GM19455 (cell line): ENCODE results near the gene DUSP14.
"Not testable (repeated sequence)": the region's sequence is repeated elsewhere in the genome, so short reads cannot be mapped to it uniquely, and the experiment has no call there.

Experiments used
- ATAC-seq: cut with Tn5 transposase; IDR thresholded peaks from one replicate; pipeline ENCODE4 v1.9.1; 2021; ENCODE audit not compliant: unreplicated experiment

Gene DUSP14

GRCh38 chr17:37483311-37484039 lies 6.2 kb upstream of the DUSP14 start:
- ATAC-seq, result no peak

DNA sequence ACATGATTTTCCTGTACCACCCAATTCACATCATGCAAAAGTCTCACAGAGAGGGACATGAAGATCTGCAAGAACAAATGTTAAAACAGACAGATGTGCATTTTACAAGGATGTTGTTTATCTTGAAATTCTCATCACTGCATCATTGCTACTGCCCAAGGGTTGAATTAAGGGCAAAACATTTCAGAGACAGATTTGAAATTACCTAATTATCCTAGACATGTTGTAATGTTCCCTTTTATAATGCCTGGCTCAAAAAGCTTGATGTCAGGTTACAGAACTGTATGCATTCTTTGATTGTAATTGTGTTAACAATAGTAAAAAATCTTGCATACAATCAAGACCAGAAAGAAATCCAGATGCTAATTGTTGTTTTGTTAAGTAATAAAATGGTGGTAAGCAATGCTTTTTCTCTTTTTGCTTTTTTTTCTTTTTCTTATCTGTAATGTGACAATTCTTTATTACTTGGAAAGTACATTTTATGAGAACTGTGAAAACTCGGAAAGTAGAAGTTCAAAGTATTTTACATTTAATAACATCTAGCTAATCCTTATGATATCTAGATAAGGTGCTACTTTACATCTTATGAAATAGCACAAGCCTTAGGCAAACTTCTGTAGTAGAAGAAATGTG lies 3.6 kb upstream of the DUSP14 start:
- ATAC-seq, result no peak

DNA sequence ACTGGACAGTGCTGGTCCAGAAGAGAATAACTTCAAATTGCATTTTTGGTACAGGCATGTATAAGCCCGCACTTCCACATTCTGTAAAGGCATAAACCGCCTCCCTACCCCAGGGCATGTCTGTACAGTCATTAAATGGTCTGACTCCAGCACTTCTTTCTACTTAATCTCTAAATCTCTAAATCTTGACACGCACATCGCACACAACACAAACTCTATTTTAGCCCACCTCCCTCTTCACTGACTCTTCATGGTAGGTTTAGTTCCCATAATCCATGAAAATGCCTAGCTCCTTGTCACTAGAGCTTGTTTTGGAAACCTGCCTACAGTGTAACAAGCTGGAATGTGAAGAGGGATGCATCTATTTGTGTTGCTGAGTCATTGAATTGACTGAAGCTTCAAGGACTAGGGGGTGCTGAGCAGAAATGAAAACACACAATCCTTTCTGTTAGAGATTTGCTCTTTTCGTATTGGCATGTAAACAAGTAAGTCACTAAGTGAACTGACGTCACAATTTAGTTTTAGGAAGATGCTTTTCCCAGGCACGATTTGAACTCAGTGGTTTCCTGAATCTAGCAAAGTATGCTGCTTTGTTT lies 1.6 kb upstream of the DUSP14 start:
- no peak for ATAC-seq

DNA sequence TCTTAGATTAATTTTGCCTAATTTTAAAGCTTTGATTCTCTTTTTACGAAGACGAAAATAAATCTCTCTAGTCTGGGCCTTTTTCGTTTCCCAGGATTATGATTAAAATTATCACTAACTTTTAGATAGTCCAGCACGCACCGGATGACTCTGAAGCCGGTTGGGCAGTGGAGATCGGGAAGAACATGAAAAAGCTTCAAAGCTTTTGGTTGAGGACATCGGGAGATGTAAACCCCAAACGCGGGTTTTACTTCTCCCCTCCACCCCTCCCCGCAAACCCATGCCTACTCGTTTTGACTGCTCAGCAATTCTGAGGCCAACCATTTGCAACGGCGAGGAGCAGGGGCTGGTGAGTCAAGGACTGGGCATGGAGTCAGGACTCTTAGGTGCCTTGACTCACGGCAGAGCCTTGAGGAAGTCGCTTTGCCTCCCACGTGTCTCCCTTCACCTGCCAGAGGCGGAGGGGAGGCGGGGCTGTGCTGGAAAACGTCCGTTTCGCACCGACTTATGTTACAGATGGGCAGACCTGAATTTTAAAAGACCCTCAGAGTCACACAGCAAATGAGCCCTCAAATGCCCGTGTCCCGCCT lies 989 bp upstream of the DUSP14 start:
- ATAC-seq, result peak; percentile 20

DNA sequence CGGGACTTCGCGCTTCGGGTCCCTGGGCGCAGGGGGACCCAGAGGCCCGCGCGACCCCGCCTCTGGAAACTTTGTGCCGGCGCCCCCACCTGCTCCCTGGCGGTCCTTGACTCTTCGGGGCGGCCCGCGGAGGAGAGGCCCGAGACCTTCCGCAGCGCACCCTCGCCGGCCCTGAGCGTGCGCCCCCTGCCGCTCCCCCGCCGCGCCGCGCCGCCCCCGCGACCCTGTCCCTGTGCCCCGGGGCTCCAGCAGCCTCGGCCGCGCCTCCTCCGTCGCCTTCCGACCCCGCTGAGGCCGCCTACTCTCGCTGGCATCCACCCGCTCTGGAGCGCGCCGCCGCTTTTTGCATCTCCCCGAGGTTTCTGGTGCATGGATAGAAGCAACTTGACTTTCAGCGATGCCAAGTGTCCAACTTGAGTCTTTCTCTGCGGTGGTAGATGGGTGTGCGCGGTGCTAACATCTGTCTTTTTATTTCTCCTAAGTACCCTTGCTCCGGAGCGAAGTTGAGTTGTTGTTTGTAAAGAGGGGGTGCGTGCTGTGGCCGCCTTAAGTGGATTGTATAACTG lies 414 bp downstream of the DUSP14 start:
- ATAC-seq, result peak; percentile 57

DNA sequence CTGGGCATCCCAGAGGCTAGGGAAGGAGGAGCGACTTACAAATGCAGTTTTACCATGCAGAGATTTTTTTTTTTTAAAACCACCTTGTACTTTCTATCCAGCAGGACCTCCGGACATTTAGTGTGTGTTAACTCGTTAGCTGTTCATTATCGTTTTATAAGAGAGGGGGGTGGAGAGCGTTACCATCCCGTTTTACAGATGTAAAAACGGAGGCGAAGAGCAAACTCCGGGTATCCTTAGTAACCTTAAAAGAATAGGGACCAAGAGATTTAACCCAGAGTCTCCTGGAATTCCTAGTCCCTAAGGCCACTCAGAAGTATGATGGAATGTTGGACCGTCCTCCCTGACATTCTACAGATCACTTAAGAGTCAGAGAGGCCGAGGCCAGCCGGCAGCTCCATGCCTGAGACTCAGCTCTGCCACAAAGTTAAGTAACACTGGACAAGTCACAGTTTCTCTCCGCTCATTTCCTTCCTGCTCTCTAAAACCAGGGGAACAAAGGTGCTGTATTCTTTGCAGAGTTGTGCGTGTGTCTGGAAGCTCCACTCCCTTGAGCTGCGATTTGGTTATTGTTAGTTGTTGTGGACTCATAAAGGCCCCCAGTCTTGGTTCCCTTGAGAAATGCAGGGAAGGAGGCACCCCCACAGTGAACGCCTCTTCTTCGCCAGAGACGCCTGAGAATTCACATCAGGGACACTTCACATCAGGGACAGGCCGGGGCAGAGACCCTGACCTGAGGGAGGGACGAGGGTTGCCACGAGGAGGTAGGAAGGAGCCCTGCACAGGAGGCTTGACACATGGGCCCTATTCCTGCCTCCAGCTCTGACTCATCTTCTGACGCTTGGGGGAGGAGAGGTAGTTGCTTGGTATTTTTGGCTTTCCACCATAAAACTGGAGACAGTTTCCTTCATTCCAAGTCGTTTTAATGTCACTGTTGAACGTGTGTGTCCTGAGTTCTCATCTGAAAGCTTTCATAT lies 1.2 kb downstream of the DUSP14 start:
- ATAC-seq, result no peak

- no peak for ATAC-seq
These were observed 2.5 kb downstream of the DUSP14 start for GRCh38 chr17:37492167-37492566.

DNA sequence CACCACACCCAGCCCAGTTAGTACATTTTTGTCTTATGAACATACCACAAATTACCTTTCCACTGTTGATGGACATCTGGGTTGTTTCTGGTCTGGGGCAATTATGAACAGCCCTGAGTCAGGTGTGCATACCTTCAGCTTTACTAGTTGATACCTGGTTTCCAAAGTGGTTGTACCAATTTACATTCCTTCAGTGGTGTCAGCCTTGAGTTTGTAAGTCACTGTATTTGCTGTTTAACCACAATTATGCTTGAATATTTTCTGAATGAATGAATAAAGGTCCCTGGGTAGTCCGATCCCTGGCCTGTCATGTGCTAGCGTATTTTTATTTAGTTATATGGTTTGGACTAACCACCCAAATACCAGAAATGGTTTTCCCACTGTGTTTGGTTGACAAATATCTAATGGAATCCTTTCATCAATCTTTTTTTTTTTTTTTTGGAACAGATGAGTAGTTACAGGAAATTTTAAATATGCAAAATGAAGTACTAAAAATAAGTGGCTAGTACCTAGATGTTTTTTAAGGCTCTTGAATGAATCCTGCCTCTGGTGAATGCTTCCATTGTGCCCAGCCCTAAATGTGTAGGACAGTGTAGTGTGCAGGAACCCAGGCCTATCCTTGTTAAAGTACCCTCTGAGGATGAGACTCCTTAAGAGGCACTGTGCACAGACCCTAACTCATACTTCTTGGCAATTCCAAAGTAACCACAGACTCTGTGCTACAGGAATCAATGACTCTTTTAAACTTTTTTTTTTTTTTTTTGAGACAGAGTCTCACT lies 3.7 kb downstream of the DUSP14 start:
- no peak for ATAC-seq

DNA sequence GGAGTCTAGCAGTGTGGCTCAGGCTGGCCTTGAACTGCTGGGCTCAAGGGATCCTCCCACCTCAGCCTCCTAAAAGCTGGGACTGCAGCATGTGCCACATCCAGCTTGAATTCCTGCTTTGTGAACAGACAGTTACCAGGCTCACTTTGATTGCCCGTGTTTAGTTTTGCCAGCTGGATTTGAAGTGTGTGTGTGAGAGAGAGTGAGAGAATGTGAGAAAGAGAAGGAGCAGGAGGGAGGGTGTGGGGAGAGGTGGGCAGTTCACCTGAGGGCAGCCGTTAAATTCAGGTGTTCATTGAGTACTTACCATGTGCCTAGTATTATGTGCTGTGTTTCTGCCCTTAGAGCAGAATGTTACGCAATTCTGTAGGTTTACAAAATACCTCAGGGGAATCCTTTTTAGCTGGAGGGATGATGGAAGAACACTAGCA lies 4.7 kb downstream of the DUSP14 start:
- no peak for ATAC-seq

- ATAC-seq, result no peak
These were observed 5.3 kb downstream of the DUSP14 start for GRCh38 chr17:37494971-37495370.

- ATAC-seq, result no peak
These were observed 10.7 kb downstream of the DUSP14 start for GRCh38 chr17:37500378-37500777.

DNA sequence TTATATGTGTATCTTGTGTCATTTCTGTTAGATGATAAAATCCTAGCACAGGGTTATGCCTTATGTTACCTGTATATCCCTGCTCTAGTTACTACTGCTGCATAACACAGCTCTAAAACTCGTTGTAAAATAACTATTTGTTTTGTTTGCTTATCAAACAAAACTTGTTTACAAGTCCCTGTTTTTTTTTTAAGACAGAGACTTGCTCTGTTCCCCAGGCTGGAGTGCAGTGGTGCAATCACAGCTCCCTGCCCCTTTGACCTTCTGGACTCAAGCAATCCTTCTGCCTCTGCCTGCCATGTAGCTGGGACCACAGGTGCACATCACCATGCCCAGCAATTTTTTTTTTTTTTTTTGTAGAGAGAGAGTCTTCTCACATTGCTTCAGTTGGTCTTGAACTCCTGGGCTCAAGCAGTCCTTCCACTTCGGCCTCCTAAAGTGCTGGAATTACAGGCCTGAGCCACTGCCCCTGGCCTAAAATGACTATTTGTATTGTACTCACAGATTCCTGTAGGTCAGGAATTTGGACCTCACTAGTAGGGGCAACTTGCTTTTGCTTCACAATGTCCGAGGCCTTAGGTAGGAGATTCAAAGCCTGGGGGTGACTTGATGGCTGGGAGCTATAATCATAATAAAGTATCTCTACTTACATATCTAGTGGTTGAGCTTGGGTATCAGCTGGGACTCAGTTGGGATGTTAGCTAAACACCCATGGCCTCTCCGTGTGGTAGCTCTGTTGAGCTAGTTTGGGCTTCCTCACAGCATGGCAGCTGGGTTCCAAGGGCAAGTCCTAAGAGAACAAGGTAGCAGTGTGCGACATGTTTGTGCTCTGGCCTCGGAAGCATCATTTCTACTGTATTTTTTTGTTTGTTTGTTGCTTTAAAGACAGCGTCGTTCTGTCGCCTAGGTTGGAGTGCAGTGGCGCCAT lies 12.6 kb downstream of the DUSP14 start:
- ATAC-seq, result no peak

GRCh38 chr17:37503148-37503547 lies 13.5 kb downstream of the DUSP14 start:
- no peak for ATAC-seq

DNA sequence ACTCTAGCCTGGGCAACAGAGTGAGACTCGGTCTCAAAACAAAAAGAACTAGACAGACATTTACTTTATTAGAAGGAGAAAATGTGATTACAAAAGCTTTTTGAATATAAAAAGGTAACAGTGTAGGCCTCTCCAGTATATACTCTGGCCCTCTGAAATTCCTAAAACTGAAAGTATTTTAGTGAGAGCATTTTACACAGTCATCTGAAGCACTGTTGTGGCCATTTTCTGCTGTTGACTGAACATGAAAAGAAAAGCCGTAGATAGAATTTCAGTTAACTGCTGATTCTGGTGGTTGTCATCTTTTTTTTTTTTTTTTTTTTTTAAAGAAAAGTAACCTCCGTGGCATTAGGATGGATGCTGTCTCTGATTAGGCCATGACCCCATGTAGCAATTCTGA lies 15.6 kb downstream of the DUSP14 start:
- ATAC-seq, result no peak

DNA sequence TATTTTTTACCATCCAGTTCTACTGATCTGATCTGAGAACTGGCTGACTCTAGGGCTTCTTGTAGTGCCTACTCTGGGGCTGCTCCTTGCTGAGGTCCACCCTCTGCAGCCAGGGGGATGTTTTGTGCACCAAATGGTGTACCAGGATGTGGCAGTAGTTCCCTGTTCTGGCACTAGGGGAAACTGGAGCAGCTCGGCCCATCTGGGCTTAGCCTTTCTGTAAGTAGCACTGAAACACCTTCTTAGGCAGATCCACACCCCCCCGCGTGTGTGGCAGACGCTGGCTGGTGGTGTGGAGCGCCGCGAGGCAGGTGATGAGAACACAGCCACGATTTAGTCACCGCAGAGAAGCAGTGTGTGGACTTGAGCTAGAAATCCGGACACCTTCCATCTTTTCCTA lies 17.0 kb downstream of the DUSP14 start:
- no peak for ATAC-seq

DNA sequence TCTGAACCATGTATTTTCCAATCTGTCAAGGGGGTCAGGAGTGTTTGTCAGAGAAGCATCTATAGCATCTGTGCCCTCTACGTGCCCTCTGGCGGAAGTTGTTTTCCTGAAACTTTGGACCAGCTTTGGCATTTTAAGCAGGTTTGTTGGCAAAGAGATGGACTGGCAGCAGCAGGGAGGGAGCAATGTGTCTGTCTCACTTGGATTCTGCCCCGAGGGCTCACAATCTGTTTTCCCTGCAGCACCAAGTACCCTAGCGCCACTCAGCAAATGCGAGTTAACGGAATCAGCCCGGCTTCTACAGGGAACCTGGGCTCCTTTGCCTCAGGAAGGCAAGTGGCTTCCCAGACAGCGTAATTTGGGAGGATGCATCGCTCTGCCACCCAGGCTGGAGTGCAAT lies 17.4 kb downstream of the DUSP14 start:
- ATAC-seq, result no peak

- no peak for ATAC-seq
These were observed 20.4 kb downstream of the DUSP14 start for GRCh38 chr17:37510056-37510455.

- not testable (repeated sequence) for ATAC-seq
These were observed 22.0 kb downstream of the DUSP14 start for GRCh38 chr17:37511642-37512041.
